PFSK-1 (cell line): ENCODE results near the gene ASB13.

Experiments used
- FOXP2 ChIP-seq: optimal IDR thresholded peaks from 2 replicates; pipeline ENCODE3; 2011; ENCODE audit warnings: borderline replicate concordance, control low read depth, inconsistent platforms; ENCODE audit not compliant: insufficient read depth; ENCODE audit errors: extremely low read length, extremely low read depth
- POLR2AphosphoS5 ChIP-seq: IDR thresholded peaks from 2 replicates; pipeline ENCODE4 v1.6.1; 2012; ENCODE audit warnings: low read depth, mild to moderate bottlenecking, control low read depth, low read length, moderate library complexity
- SIN3A ChIP-seq: IDR thresholded peaks from 2 replicates; pipeline ENCODE4 v1.6.1; 2012; ENCODE audit warnings: mild to moderate bottlenecking, low read length, moderate library complexity, borderline replicate concordance; ENCODE audit not compliant: insufficient read depth
- TAF1 ChIP-seq: IDR thresholded peaks from 2 replicates; pipeline ENCODE4 v1.6.1; 2012; ENCODE audit warnings: low read length, control low read depth, borderline replicate concordance; ENCODE audit not compliant: insufficient read depth

DNA sequence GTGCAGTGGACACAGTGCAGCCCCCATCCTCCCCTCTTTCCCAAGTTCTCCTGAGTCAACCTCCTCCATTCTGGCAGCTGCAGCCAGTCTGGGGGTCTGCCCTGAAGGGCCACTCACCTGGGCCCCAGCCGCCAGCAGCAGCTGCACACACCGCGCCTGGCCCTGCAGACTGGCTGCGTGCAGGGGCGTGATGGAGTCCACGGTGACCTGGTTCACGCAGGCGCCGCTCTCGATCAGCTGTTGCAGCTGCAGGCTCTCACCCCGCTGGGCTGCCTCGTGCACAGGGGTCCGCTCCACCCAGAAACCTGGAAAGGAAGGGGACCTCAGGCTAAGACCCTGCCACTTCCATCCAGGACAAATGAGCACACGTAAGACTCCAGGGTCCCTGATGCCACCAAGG is 13.6 kb downstream of the ASB13 start:
- TF ChIP-seq POLR2AphosphoS5 (no peak), TAF1 (no peak), FOXP2 (no peak), SIN3A (no peak)
